ENCODE measurements around the gene CLIC3. TPM values are rescaled to one million over a fixed set of nuclear protein-coding genes. Genes with fewer than 3 reads are reported as not detected.

The CLIC3 gene
- total RNA-seq, 2 donors from 2014 or later: 2.6 to 8.5 TPM

- intact Hi-C loops (cut with DNase I): no loop called here
- DNase-seq (no peak), ATAC-seq (no peak)
These were observed 24.6 kb upstream of the CLIC3 start for GRCh38 chr9:137020771-137021567.

GRCh38 chr9:137019891-137020683 lies 23.7 kb upstream of the CLIC3 start:
- intact Hi-C loops (cut with DNase I): no loop called here
- no peak for ATAC-seq

GRCh38 chr9:137018761-137019559 lies 22.6 kb upstream of the CLIC3 start:
- DNase-seq: no peak
- intact Hi-C loops (cut with DNase I): no loop called here
- no peak for ATAC-seq

More at GRCh38 chr9:137019891-137020683, 23.7 kb upstream of the CLIC3 start:
- DNase-seq: no peak

- intact Hi-C loops (cut with DNase I): no loop called here
- DNase-seq (no peak), ATAC-seq (no peak)
These were observed 21.6 kb upstream of the CLIC3 start for GRCh38 chr9:137017791-137018497.

- DNase-seq: no peak
- intact Hi-C loops (cut with DNase I): no loop called here
- ATAC-seq: no peak
These were observed 20.7 kb upstream of the CLIC3 start for GRCh38 chr9:137017071-137017470.

- DNase-seq: no peak
- intact Hi-C loops (cut with DNase I): no loop called here
- no peak for ATAC-seq
These were observed 20.1 kb upstream of the CLIC3 start for GRCh38 chr9:137016436-137016835.

GRCh38 chr9:137015976-137016375 lies 19.6 kb upstream of the CLIC3 start:
- no peak for DNase-seq
- no peak for ATAC-seq
- intact Hi-C loops (cut with DNase I): no loop called here

- no peak for DNase-seq
- intact Hi-C loops (cut with DNase I): no loop called here
These were observed 19.2 kb upstream of the CLIC3 start for GRCh38 chr9:137015540-137015930.

GRCh38 chr9:137014776-137015539 lies 18.6 kb upstream of the CLIC3 start:
- no peak for DNase-seq
- ATAC-seq: no peak
- intact Hi-C loops (cut with DNase I): no loop called here

More at GRCh38 chr9:137015540-137015930, 19.2 kb upstream of the CLIC3 start:
- no peak for ATAC-seq

GRCh38 chr9:137014166-137014565 lies 17.8 kb upstream of the CLIC3 start:
- DNase-seq: no peak
- no peak for ATAC-seq
- intact Hi-C loops (cut with DNase I): no loop called here

GRCh38 chr9:137013571-137013940 lies 17.2 kb upstream of the CLIC3 start:
- DNase-seq (no peak), ATAC-seq (no peak)
- intact Hi-C loops (cut with DNase I): no loop called here

- no peak for DNase-seq
- intact Hi-C loops (cut with DNase I): no loop called here
- no peak for ATAC-seq
These were observed 16.6 kb upstream of the CLIC3 start for GRCh38 chr9:137012694-137013570.

GRCh38 chr9:137011907-137012675 lies 15.7 kb upstream of the CLIC3 start:
- ATAC-seq (no peak), DNase-seq (no peak)
- intact Hi-C loops (cut with DNase I): no loop called here

GRCh38 chr9:137011156-137011555 lies 14.8 kb upstream of the CLIC3 start:
- ATAC-seq: no peak
- no peak for DNase-seq
- intact Hi-C loops (cut with DNase I): no loop called here

GRCh38 chr9:137009938-137010732 lies 13.8 kb upstream of the CLIC3 start:
- DNase-seq: no peak
- intact Hi-C loops (cut with DNase I): no loop called here
- ATAC-seq: no peak

- no peak for ATAC-seq
- intact Hi-C loops (cut with DNase I): no loop called here
- no peak for DNase-seq
These were observed 12.8 kb upstream of the CLIC3 start for GRCh38 chr9:137009217-137009616.

Measured in left cardiac atrium (tissue), 4 donors.